Measurements from ENCODE around the gene TLE1.

- no peak; the same call in 1 of the 2 replicates for TF ChIP-seq POLR2AphosphoS5 (IDR thresholded peaks at IDR 0.05; ENCODE audit: borderline replicate concordance, low read depth, low read length)
- no peak for TF ChIP-seq EZH2 (IDR thresholded peaks at IDR 0.05)
- no peak for TF ChIP-seq FOXP2 (optimal IDR thresholded peaks at IDR 0.05; ENCODE audit: control extremely low read depth, extremely low read length, insufficient read depth)
Measured at GRCh38 chr9:81557452-81558090, 131.8 kb downstream of the TLE1 start.
